ENCODE data around the gene MRPL58.
A peak's percentile ranks its signal among the peaks of the same experiment; 100 is the strongest.
"Not testable (repeated sequence)": the region's sequence is repeated elsewhere in the genome, so short reads cannot be mapped to it uniquely, and the experiment has no call there.

MRPL58 gene
- total RNA-seq, result 7.7 reads per million, percentile 27 among the genes with 10 or more reads in this experiment

DNA sequence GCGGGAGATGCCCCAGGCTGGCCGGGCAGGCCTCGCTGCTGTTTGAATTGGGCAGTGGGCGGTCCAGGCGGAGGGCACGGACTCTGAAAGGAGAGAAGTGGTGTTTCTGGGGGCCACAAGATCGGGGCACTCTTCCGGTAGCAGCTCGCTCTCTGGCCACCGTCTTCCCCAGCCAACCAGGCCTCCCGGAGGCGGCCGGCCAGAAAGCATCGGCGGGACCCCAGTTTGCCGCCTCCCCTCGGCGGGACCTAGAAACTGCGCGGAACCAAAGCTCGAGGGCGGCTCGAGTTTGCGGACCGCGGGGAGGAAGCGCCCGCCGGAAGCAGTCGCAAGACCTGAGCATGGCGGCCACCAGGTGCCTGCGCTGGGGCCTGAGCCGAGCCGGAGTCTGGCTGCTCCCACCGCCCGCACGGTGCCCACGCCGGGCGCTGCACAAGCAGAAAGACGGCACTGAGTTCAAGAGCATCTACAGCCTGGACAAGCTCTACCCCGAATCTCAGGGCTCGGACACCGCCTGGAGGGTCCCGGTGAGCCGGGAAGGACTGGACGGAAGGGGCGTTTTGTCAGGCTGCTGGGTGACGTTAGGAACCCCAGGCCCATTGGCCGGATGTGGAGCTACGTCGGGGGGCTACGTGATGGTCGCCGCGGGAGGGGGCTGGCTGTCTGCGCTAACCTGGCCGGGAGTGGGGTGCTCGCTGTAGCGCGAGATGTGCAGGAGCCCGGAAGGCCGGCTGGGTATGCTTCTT is at the start of gene MRPL58:
Gene MRPL58, plus strand, starts transcription at position 325 of the 746 bp plus-strand sequence. Its CDS starts 17 bp downstream, at position 342.
- DNase-seq, result peak; percentile 67

DNA sequence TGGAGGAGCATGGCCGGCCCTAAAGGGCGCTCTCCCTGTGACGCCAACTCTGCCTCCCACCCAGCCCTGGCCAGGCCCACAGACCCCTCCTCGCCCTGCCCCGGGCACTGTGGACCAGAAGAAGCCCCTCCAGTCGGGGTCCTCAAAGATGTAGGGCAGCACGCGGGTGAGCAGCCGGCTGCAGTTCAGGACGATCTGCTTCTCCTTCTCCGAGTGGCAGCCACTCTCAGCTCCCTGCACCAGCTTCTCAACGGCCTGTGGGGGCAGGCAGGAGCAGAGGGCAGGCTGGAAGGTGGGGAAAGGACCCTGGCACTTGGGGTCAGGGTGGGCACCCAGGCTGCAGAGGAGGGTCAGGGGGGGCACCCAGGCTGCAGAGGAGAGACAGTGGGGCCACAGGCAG is 48.8 kb upstream of the MRPL58 start:
- DNase-seq, result no peak

DNA sequence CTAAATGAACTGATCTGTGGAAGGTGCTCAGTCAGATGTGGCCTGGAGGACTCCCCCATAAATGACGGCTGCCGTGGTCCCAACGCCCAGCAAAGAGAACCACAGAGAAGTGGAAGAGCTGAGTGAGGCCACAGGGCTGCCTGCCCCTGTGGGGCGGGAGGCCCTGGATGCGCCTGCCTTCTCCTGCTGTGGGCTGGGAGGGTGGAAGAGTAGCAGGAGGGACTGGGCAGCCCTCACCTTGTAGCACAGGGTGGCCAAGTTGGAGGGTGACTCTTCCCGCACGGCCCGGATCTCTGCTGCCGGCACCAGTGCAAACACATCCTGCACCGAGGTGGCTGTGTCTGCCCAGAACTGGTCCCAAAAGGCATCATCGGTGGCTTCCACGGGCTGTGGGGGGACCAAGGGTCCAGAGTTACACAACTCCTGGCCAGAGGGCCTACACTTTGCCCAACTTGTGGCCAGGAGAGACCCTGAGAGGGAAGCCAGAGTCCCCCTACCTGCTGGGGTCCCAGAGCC is 48.2 kb upstream of the MRPL58 start:
- no peak for DNase-seq

- no peak for DNase-seq
Observed at GRCh38 chr17:74964988-74965622, 47.4 kb upstream of the MRPL58 start.

DNA sequence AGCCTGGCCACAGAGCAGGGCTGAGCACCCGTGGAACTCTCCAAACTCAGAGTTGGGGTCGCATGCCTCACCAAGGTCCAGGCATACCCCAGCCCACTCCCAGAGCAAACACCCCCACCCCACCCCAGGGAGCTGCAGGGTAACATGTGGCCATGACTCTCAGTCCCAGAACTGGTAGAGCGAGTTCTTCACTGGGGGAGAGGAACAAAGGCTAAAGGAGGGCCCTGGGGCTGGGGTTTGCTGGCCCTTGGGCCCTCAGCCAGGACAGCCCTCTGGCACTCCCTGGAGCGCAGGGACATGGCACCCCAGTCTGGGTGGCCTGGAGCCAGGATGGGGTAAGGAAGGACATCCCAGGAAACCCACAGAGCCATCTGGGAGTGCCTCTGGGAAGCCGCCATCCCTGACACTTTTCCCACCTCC is 44.1 kb upstream of the MRPL58 start:
- no peak for DNase-seq

- DNase-seq, result not testable (repeated sequence)
Observed at GRCh38 chr17:74969501-74969900, 43.0 kb upstream of the MRPL58 start.

DNA sequence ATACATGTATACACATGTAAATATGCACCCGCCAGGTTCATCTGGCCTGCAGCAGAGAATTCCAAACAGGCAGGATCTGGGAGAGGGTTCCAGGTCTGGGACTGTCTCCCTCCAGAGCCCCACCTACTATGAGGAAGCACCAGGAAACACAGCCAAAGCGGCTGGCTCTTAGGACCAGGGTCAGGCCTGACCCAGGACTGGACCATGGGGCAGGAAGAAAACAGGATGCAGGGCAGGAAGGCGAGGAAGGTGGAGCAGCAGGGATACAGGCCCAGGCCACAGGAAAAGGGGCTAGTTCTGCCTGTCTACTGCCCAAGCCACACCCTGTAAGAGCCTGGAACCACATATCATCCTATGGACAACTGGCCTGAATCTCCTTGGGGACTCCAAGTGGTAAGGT is 42.1 kb upstream of the MRPL58 start:
- no peak for DNase-seq

DNA sequence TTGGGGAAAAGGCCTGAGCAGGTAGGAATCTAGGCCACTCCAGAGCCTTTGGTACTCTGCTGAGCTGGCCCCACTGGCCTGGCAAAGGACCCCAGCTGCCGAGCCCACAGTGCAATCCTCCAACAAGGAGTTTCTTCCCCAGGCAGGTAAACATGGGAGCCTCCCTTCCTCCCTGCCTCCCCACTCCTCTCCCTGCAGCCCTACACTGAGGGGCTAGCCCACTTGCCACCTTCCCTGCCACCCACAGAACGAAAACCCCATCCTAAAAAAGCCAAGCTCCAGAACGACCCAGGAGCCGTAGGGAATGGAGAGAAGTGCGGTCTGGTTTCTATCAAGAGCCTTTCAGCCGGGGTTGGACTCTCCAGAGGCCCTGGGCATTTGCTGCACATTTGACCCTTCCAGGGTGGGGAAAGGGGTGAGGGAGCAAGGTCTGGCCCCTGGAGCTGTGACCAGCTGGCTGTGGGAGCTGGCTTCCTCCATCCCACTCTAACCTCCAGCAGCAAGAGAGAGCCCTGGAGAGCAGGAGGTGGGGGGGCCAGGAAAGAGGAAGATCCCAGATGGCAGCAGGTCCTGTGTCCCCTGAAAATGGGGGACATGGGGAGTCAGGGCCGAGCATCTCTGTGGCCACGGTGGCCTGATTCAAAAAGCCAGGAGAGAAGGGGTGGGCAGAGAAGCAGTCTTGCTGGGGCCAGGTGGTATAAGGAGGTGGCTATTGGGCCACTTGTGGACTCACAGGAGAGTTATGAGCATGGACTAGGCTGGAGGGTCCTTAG is 41.2 kb upstream of the MRPL58 start:
- no peak for DNase-seq

GRCh38 chr17:74971842-74972106 is 40.7 kb upstream of the MRPL58 start:
- no peak for DNase-seq

DNA sequence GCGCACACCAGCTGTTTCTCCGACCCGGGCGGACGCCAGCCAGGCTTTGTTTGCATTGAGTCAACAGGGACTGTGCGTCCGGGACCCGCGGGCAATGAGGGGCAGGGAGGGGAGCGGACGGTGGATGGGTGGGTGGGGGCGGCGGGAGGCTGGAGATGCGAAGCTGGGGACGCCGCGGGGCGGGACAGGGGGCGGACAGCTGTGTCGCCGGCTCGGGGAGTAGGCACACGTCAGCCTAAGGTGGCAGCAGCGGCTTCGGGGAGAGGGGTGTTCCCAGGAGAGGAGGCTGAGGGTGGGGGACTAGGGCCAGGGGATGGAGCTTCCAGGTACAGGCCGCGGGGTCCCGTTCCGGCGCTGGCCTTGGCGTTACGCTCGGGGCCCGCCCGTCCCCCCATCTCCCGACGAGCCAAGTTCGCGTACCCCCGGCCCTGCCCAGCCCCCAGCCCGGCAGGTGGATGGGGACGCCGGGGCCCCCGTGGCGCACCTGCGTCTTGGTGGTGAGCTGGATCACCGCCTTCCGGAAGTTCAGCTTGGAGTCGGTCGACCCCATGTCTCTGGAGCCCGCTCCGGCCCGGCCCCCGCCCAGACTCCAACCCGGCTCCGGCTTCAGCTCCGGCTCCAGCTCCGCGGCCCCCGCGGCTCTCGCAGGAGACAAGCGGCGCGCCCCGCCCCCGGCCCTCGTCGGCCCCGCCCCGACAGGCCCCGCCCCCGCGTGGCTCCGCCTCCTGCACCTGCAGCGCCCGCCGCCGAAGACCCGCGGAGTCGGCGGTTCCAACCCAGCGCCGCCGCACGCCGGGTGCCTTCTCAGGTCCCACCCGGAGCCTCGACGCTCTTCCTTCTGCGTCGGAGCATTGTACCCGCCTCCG is 40.1 kb upstream of the MRPL58 start, which contains the start of gene HID1:
Gene HID1, minus strand, starts transcription at position 653 of the 866 bp plus-strand sequence. Its CDS starts 103 bp downstream, at position 550.
- peak; percentile 78 for DNase-seq

DNA sequence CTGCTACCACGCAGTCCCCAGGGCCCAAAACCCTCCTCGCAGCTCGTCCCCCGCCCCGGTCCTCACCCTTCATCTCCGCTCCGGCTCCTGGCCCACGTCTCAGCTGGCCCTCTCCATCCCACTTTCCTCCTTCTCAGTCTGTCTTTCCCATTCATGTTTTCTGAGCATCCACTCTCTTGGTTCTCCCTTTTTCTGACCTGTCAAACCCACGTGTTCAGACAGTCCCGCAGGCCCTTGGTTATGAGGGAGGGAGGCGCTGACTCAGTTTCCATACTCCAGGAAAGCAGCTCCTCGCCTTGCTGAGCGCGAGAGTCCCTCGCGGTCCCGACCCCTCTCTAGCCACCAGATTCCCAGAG is 39.5 kb upstream of the MRPL58 start:
- no peak for DNase-seq

DNA sequence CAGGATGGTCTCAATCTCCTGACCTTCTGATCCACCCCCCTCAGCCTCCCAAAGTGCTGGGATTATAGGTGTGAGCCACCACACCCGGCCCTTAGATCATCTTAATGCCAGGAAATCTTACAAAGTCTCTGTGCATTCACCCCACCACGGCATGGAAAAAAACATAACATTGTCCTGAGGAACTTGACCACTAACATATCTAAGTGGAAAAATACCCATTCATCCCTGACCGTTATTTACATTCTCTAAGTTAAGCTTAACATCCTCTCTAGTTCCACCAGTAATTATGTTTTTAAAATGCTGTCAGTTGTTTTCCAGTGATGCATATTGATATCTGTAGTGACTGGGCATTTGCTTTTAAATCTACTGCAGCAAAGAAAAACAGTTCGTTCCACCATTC is 36.5 kb upstream of the MRPL58 start:
- no peak for DNase-seq

DNA sequence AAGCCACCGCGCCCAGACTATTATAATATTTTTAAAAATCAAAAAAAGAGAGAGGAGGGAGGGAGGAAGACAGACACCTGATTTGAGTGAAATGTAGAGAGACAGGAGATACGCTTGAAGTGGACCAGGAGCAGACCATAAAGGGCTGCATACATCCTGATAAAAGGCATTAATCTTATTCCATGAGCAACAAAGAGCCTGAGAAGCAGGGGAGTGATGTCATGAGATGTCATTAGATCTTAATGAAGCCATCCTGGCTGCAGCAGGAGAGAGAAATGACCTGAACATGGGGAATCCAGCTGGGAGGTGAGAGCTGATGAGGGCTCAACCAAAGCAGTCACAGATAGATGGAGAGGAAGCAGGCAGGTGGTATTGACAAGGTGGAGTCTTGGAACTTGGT is 34.7 kb upstream of the MRPL58 start:
- no peak for DNase-seq

DNA sequence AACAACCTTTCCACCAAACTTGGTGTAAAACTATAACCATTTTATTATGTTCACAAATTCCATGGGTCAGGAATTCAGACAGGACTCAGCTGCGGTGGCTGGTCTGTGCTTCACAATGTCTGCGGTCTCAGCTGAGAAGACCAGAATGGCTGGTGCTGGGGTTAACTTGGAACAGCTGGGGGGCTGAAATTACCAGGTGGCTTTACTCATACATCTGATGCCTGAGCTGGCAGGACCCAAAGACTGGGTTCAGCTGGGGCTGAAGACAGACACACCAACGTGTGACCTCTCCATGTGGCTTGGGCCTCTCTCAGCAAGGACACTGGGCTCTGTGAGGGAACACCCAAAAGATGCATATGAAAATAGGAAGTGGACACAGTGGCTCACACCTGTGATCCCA is 34.2 kb upstream of the MRPL58 start:
- no peak for DNase-seq

GRCh38 chr17:74979408-74980146 is 32.9 kb upstream of the MRPL58 start:
- no peak for DNase-seq

GRCh38 chr17:74981318-74981978 is 31.0 kb upstream of the MRPL58 start:
- DNase-seq, result no peak

DNA sequence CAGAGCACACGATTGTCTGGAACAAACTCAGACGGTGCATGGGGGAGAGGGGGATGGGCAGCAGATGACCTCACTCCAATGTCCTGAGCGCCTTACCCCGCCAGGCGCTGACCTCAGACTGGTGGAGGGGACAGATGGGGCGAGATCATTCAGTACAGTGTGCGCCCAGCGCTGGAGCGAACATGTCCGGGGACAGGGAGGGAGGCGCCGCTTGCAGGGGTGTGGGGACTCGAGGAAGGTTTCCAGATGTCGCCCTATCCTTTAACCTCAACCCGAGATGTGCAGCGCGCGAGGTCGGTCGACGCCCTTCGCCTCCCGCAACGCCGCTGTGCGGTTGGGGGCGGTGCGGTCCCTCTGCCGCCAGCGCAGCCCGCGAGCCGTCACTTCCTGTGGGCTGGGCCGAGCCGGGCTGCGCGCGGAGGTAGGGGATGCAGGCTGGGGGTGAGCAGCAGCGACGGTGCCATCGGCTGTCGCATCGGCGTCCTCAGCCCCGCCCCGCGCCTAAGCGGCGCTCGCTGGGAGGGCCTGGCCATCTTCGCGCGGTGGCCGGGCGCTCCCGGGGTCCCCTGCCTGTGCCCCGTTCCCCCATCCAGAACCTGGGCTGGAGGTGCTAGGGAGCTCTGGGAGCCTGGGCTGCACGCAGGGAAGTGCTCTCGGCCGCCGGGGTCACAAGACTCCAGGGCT is 30.3 kb upstream of the MRPL58 start:
- DNase-seq, result peak; percentile 78

- not testable (repeated sequence) for DNase-seq
Observed at GRCh38 chr17:74982663-74983313, 29.7 kb upstream of the MRPL58 start.

- DNase-seq, result no peak
Observed at GRCh38 chr17:74986206-74986576, 26.3 kb upstream of the MRPL58 start.

DNA sequence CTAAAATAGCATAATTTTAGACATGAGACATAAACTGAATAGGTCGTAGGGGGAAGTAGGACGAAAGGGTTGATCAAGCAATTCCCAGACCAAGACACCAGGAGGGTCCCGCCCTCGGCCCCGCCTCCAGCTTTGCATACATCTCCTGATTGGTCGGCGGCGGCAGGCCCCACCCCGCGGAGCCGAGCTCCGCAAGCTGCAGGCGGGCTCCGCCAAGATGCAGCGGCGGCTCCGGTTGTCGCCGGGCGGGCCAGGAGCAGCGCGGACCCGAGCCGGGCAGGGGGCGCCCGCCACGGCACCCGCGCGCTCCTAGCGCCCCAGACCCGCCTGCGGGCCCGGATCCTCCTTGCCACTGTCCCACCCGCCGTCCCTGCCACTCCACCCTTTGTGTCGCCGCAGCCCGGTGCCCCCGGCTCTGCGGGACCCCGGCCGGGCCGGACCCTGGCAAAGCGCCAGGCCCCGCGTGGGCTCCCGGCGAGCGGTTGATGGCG is 25.0 kb upstream of the MRPL58 start, which contains the start of gene CDR2L:
Gene CDR2L, plus strand, starts transcription at position 215 of the 491 bp plus-strand sequence. CDS start 412 bp downstream, outside the sequence.
- peak; percentile 88 for DNase-seq

All from effector CD4-positive, alpha-beta T cell (primary cell).